Endodermal cell (in vitro differentiated cells): ENCODE results near the gene TTC13. TPM values are rescaled to one million over a fixed set of nuclear protein-coding genes. Genes with fewer than 3 reads are reported as not detected.

ENCODE experiments used
- DNase-seq: peaks from one replicate; pipeline ENCODE4 v3.0.0-alpha.2; 2017
- H3K27ac ChIP-seq: 2 replicates; pipeline ENCODE4 v1.5.1; 2013; ENCODE audit warnings: mild to moderate bottlenecking, low read depth, low read length, moderate library complexity
- H3K27me3 ChIP-seq: 2 replicates; pipeline ENCODE4 v1.6.1; 2013; ENCODE audit warnings: mild to moderate bottlenecking, low read length, moderate library complexity; ENCODE audit not compliant: insufficient read depth, control insufficient read depth, poor library complexity, severe bottlenecking
- H3K36me3 ChIP-seq: 2 replicates; pipeline ENCODE4 v1.7.0; 2013; ENCODE audit warnings: mild to moderate bottlenecking, low read length, moderate library complexity; ENCODE audit not compliant: control insufficient read depth, insufficient read depth
- H3K4me1 ChIP-seq: one replicate; pipeline ENCODE4 v1.7.0; 2013; ENCODE audit warnings: low read length; ENCODE audit not compliant: control insufficient read depth, insufficient read depth
- H3K4me3 ChIP-seq: 2 replicates; pipeline ENCODE4 v1.5.1; 2013; ENCODE audit warnings: mild to moderate bottlenecking, low read length, moderate library complexity
- H3K9ac ChIP-seq: 2 replicates; pipeline ENCODE4 v1.6.1; 2013; ENCODE audit warnings: mild to moderate bottlenecking, low read length, moderate library complexity; ENCODE audit not compliant: poor library complexity, severe bottlenecking; ENCODE audit errors: extremely low read depth
- H3K9me3 ChIP-seq: 2 replicates; pipeline ENCODE4 v1.6.1; 2013; ENCODE audit warnings: mild to moderate bottlenecking, low read length, moderate library complexity; ENCODE audit not compliant: control insufficient read depth
- H3K27ac Mint-ChIP-seq: 2 replicates; pipeline ENCODE4 v1.8.0; 2020; ENCODE audit warnings: mixed read lengths
- H3K27me3 Mint-ChIP-seq: 2 replicates; pipeline ENCODE4 v1.8.0; 2021; ENCODE audit warnings: mild to moderate bottlenecking, mixed read lengths; ENCODE audit not compliant: insufficient read depth
- H3K36me3 Mint-ChIP-seq: 2 replicates; pipeline ENCODE4 v1.8.0; 2020; ENCODE audit warnings: low read depth, mixed read lengths
- H3K4me1 Mint-ChIP-seq: 2 replicates; pipeline ENCODE4 v1.8.0; 2020; ENCODE audit warnings: mixed read lengths
- H3K4me3 Mint-ChIP-seq: 2 replicates; pipeline ENCODE4 v1.8.0; 2020; ENCODE audit warnings: mild to moderate bottlenecking, moderate library complexity, mixed read lengths
- H3K9me3 Mint-ChIP-seq: 2 replicates; pipeline ENCODE4 v1.8.0; 2020; ENCODE audit warnings: mild to moderate bottlenecking, mixed read lengths
- WGBS, 2 experiments: methylation state at CpG; one replicate each; pipeline versions ENCODE4 v1.1.5 to v1.1.7; 2013; ENCODE audit warnings: missing lambda C conversion rate in 2 of 2, mixed read lengths in 1 of 2; ENCODE audit not compliant: insufficient coverage in 1 of 2, insufficient read length in 1 of 2; 5-methylcytosine and 5-hydroxymethylcytosine counted together
- total RNA-seq, 2 donors: library from RNA; stranded (reverse); fragmentation: NEBNext Ultra II Directional in 1 of 2; extraction: Animal tissue kit (Norgen Biotek cat#: 25700) in 1 of 2; gene quantifications; 2 replicates in 1 of 2; 3 replicates in 1 of 2; pipeline ENCODE4 v1.2.1, GENCODE V29; 2021
- TF ChIP-seq, protein P1 (sequence below): fragments of 200-600 bp; sonication (generic); conservative IDR thresholded peaks from 2 replicates; pipeline ENCODE4 v1.5.0; 2021; ENCODE audit warnings: antibody characterized with exemption, mild to moderate bottlenecking

The TTC13 gene
- total RNA-seq, 2 donors from 2014 or later, result 12.4 to 14.5 TPM

DNA sequence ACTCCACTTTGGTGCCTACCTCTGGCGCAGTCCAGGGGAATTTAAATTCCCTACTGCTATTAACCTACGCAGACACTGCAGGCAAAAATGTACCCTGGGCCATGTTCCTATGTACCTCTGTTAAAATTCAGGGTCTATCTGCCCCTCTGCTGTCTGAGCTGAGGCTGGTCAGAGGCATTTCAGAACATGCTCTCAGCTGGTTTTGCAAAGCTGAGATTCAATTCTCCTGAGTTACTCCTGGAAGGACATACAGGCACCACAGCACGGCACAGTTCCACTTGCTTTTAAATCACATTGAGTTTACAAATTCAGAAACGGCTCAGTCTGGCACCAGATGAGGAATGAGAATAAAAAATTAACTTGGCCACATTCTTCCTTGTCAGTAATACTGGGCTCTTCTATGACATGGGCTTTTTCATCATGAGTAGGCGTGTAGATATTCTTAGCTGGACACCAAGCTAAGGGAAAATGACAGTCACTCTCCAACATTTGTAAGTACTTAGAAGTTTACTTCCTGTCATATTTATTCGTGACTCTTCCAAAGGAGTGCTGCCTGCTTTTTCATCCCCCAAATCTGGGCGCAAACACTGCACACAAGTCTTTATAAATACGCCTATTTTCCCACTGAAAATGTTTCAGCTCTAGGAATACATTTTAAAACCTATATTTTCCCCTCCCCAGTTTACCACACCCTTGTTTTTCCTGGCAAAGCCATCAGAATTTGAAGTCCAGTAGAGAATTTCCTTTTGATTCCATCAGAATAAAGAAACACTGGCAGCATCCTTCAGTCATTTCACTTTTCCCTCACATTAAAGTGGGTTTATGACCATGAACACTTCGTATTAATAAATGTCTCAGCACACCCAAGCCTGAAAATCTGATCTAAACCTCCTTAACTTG, 112.2 kb downstream of the TTC13 start:
- peaks cover 11% of the 10 kb centered on the region for H3K27me3 Mint-ChIP-seq
- TF ChIP-seq, protein P1, sequence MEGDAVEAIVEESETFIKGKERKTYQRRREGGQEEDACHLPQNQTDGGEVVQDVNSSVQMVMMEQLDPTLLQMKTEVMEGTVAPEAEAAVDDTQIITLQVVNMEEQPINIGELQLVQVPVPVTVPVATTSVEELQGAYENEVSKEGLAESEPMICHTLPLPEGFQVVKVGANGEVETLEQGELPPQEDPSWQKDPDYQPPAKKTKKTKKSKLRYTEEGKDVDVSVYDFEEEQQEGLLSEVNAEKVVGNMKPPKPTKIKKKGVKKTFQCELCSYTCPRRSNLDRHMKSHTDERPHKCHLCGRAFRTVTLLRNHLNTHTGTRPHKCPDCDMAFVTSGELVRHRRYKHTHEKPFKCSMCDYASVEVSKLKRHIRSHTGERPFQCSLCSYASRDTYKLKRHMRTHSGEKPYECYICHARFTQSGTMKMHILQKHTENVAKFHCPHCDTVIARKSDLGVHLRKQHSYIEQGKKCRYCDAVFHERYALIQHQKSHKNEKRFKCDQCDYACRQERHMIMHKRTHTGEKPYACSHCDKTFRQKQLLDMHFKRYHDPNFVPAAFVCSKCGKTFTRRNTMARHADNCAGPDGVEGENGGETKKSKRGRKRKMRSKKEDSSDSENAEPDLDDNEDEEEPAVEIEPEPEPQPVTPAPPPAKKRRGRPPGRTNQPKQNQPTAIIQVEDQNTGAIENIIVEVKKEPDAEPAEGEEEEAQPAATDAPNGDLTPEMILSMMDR, result no peak
- H3K36me3 Mint-ChIP-seq, result peaks cover 4% of the 10 kb centered on the region
- DNase-seq, result no peak
- Histone ChIP-seq H3K4me1 (no peaks in the 10 kb centered on the region), H3K9ac (peak overlapping the region; percentile 78), H3K27ac (no peak overlapping the region), H3K4me3 (peak overlapping the region; percentile 97), H3K36me3 (peaks cover 8% of the 10 kb centered on the region), H3K27me3 (no peaks in the 10 kb centered on the region), H3K9me3 (no peaks in the 10 kb centered on the region)
- peaks cover 33% of the 10 kb centered on the region for H3K4me1 Mint-ChIP-seq
- WGBS, 2 experiments, result 84 to 86% methylated on average over 9 of the region's 9 CpGs
- no peak overlapping the region for H3K27ac Mint-ChIP-seq
- H3K4me3 Mint-ChIP-seq, result peak overlapping the region; percentile 84
- no peaks in the 10 kb centered on the region for H3K9me3 Mint-ChIP-seq

DNA sequence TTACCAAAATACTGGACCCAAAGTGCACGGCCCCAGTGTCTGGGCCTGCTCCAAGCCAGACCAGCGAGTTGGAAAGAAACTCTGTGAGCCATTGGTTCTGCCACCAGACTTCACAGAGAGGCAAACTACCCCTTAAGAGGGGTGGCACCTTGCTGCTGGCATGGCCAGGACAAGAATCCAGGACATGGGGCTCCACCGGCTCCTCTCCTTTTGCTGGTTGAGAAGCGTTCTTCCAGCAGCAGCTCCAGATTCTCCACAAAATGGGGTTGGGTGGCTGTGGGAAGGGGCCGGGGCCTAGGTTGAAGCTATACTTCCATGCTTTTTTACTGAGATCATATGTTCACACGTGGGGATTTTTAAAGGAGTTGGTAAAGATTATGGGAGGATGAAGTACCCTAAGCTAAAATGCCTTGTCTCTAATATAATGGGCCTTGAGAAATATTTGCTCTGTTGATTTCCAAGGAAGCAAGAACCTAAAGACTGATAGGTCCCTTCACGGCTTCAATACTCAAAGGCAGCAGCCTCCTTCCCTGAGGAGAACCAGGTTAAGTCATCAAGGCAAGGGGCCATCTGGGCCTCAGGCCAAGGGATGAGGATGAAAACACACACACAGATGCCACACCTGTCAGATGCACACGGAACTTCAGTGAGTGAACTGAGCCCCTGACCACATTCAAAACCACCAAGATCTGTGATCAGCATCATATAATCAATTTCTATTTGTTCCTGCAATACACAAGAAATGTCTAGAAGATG, 113.4 kb downstream of the TTC13 start:
- DNase-seq, result no peak
- TF ChIP-seq, protein P1, result no peak
- H3K9me3 Mint-ChIP-seq, result no peaks in the 10 kb centered on the region
- no peak overlapping the region for H3K9ac ChIP-seq
- no peak overlapping the region for H3K4me3 ChIP-seq
- H3K27me3 ChIP-seq, result no peaks in the 10 kb centered on the region
- H3K4me1 Mint-ChIP-seq, result peaks cover 33% of the 10 kb centered on the region
- 88 to 93% methylated on average over 4 to 8 of the region's 8 CpGs for WGBS, 2 experiments
- H3K4me1 ChIP-seq, result no peaks in the 10 kb centered on the region
- H3K27ac ChIP-seq, result no peak overlapping the region
- peaks cover 13% of the 10 kb centered on the region for H3K36me3 ChIP-seq
- peaks cover 11% of the 10 kb centered on the region for H3K27me3 Mint-ChIP-seq
- H3K4me3 Mint-ChIP-seq, result no peak overlapping the region
- H3K9me3 ChIP-seq, result no peaks in the 10 kb centered on the region
- H3K27ac Mint-ChIP-seq, result no peak overlapping the region
- peaks cover 9% of the 10 kb centered on the region for H3K36me3 Mint-ChIP-seq

DNA sequence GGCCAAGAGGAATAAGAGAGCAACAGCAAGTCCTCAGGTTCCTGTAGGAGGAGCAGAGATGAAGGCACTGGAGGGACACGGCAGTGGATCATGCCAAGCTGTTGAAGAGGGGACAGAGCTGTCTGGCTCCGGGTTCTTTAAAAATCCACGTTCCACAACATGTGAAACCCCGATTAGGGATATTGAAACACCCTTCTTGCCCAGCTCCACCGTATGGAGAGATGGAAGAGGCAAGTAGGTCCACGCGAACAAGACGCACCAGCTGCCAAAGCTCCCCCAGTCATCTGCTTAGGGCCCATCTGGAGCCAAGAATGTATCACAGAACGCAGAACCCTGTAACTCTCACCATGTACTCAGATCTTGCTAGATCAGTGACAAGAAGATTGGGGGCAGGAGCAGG, 114.2 kb downstream of the TTC13 start:
- TF ChIP-seq, protein P1, result no peak
- no peak overlapping the region for H3K27ac ChIP-seq
- WGBS, 2 experiments, result 85 to 86% methylated on average over 7 to 9 of the region's 9 CpGs
- no peak overlapping the region for H3K9ac ChIP-seq
- H3K4me3 ChIP-seq, result no peak overlapping the region
- H3K9me3 Mint-ChIP-seq, result no peaks in the 10 kb centered on the region
- peaks cover 11% of the 10 kb centered on the region for H3K27me3 Mint-ChIP-seq
- H3K27me3 ChIP-seq, result no peaks in the 10 kb centered on the region
- peaks cover 13% of the 10 kb centered on the region for H3K36me3 ChIP-seq
- no peak overlapping the region for H3K4me3 Mint-ChIP-seq
- no peak for DNase-seq
- no peak overlapping the region for H3K27ac Mint-ChIP-seq
- no peaks in the 10 kb centered on the region for H3K4me1 ChIP-seq
- no peaks in the 10 kb centered on the region for H3K9me3 ChIP-seq
- H3K36me3 Mint-ChIP-seq, result peaks cover 9% of the 10 kb centered on the region
- H3K4me1 Mint-ChIP-seq, result peaks cover 25% of the 10 kb centered on the region
